ENCODE data around the gene VWA7. TPM values are rescaled to one million over a fixed set of nuclear protein-coding genes. Genes with fewer than 3 reads are reported as not detected.

The VWA7 gene
- total RNA-seq, 3 donors from 2014 or later, result under 0.01 to 1.6 TPM; not detected in 1

- no peak for DNase-seq (ENCODE audit: low spot score in 2 of 2)
- Histone ChIP-seq H3K27ac (no peak overlapping the region), H3K4me1 (peaks cover 6 to 8% of the 10 kb centered on the region in 2 donors), H3K36me3 (no peaks in the 10 kb centered on the region), H3K4me3 (no peak overlapping the region), H3K27me3 (no peaks in the 10 kb centered on the region), H3K9me3 (no peaks in the 10 kb centered on the region)
- TF ChIP-seq POLR2AphosphoS5 (IDR thresholded peaks at IDR 0.05) (no peak), POLR2A (IDR thresholded peaks at IDR 0.05) (no peak)
- TF ChIP-seq, protein P1, sequence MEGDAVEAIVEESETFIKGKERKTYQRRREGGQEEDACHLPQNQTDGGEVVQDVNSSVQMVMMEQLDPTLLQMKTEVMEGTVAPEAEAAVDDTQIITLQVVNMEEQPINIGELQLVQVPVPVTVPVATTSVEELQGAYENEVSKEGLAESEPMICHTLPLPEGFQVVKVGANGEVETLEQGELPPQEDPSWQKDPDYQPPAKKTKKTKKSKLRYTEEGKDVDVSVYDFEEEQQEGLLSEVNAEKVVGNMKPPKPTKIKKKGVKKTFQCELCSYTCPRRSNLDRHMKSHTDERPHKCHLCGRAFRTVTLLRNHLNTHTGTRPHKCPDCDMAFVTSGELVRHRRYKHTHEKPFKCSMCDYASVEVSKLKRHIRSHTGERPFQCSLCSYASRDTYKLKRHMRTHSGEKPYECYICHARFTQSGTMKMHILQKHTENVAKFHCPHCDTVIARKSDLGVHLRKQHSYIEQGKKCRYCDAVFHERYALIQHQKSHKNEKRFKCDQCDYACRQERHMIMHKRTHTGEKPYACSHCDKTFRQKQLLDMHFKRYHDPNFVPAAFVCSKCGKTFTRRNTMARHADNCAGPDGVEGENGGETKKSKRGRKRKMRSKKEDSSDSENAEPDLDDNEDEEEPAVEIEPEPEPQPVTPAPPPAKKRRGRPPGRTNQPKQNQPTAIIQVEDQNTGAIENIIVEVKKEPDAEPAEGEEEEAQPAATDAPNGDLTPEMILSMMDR (IDR thresholded peaks at IDR 0.05), result no peak
- intact Hi-C loops (cut with DNase I; ENCODE audit: low total_unique reads), result no loop called here
Measured at GRCh38 chr6:31778999-31779885, 2.1 kb upstream of the VWA7 start.

DNA sequence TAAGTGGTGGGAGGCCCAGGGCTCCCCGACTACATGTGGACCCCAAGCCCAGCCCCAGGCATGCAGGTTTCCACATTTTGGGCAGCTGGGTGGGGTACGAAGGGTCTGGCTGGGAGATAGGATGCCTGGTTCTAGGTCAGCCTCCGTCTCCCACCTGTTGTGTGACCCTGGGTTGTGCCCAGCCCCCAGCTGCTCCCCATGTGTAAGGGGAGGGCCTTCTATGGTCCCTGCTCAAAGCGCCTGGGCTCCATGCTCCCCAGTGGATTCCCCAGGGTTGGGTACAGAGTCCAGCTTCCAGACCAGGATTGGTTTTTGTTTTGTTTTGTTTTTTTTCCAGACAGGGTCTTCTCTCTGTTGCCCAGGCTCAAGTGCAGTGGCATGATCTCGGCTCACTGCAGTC, 1.1 kb upstream of the VWA7 start:
- intact Hi-C loops (cut with DNase I; ENCODE audit: low total_unique reads), result no loop called here
- Histone ChIP-seq H3K9me3 (no peaks in the 10 kb centered on the region), H3K36me3 (no peaks in the 10 kb centered on the region), H3K4me1 (peaks cover 6 to 8% of the 10 kb centered on the region in 2 donors), H3K27ac (no peak overlapping the region), H3K27me3 (no peaks in the 10 kb centered on the region), H3K4me3 (no peak overlapping the region)
- DNase-seq (ENCODE audit: low spot score in 2 of 2), result no peak
- TF ChIP-seq POLR2AphosphoS5 (IDR thresholded peaks at IDR 0.05), result no peak
- no peak for TF ChIP-seq POLR2A (IDR thresholded peaks at IDR 0.05)
- TF ChIP-seq, protein P1 (IDR thresholded peaks at IDR 0.05), result no peak

DNA sequence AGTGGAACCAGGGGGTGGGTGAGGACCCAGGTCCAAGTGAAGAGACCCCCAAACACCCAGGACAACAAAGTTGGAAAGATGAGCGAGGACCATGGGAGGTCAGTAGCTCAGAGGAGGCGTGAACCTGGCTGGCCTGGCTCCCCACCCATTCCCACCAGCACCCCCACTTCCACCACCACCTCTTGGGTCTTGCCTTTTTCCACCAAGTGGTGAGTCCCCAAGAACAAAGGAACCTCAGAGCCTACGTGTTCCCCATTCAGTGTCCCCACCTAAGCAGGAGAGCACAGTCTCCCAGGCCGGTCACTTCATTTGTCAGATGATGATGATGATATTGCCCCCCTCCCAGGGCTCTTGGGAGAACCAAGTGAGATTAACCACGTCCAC, 531 bp upstream of the VWA7 start:
- peaks cover 6 to 8% of the 10 kb centered on the region in 2 donors for H3K4me1 ChIP-seq
- no peaks in the 10 kb centered on the region for H3K36me3 ChIP-seq
- H3K27me3 ChIP-seq, result no peaks in the 10 kb centered on the region

GRCh38 chr6:31776485-31776988, 591 bp downstream of the VWA7 start:
- Histone ChIP-seq H3K27me3 (no peaks in the 10 kb centered on the region), H3K36me3 (no peaks in the 10 kb centered on the region), H3K4me3 (peak overlapping the region in 2 of 3 donors; percentile 22 to 52), H3K4me1 (peaks cover 6 to 8% of the 10 kb centered on the region in 2 donors), H3K9me3 (no peaks in the 10 kb centered on the region), H3K27ac (peak overlapping the region; percentile 71 to 80)
- TF ChIP-seq POLR2AphosphoS5 (IDR thresholded peaks at IDR 0.05) (no peak), POLR2A (IDR thresholded peaks at IDR 0.05) (no peak)
- TF ChIP-seq, protein P1 (IDR thresholded peaks at IDR 0.05), result no peak
- intact Hi-C loops (cut with DNase I; ENCODE audit: low total_unique reads), result no loop called here
- no peak for DNase-seq (ENCODE audit: low spot score in 2 of 2)

More for the DNA sequence above, 531 bp upstream of the VWA7 start:
- Histone ChIP-seq H3K4me3 (no peak overlapping the region), H3K27ac (peak overlapping the region in 1 of 2 donors; percentile 80), H3K9me3 (no peaks in the 10 kb centered on the region)
- intact Hi-C loops (cut with DNase I; ENCODE audit: low total_unique reads), result no loop called here
- TF ChIP-seq POLR2AphosphoS5 (IDR thresholded peaks at IDR 0.05) (no peak), POLR2A (IDR thresholded peaks at IDR 0.05) (no peak)
- TF ChIP-seq, protein P1 (IDR thresholded peaks at IDR 0.05), result no peak
- no peak for DNase-seq (ENCODE audit: low spot score in 2 of 2)
